Esophagus muscularis mucosa (tissue), 4 donors: Measurements from ENCODE around the gene MKRN2. TPM values are rescaled to one million over a fixed set of nuclear protein-coding genes. Genes with fewer than 3 reads are reported as not detected.

Source experiments
- DNase-seq: peaks from one replicate; pipeline ENCODE4 v3.0.0-alpha.2; 2017; ENCODE audit errors: extremely low spot score
- H3K27ac ChIP-seq, 4 donors: fragments of 200-600 bp; sonication (generic); replicated peaks in 1 of 4; 1 replicate in 3 of 4; 2 replicates in 1 of 4; pipeline ENCODE4 v1.5.1; 2016 to 2019; ENCODE audit warnings: mild to moderate bottlenecking in 1 of 4
- H3K27me3 ChIP-seq, 4 donors: fragments of 200-600 bp; sonication (generic); one replicate each; pipeline versions ENCODE4 v1.5.1 to v1.6.0; 2016 to 2019
- H3K36me3 ChIP-seq, 4 donors: fragments of 200-600 bp; sonication (generic); one replicate each; pipeline ENCODE4 v1.5.1; 2016 to 2019
- H3K4me1 ChIP-seq, 4 donors: fragments of 200-600 bp; sonication (generic); one replicate each; pipeline ENCODE4 v1.5.1; 2016 to 2019
- H3K4me3 ChIP-seq, 4 donors: fragments of 200-600 bp; sonication (generic); 1 replicate in 2 of 4; 2 replicates in 2 of 4; pipeline ENCODE4 v1.5.1; 2016 to 2019; ENCODE audit warnings: mild to moderate bottlenecking in 4 of 4, moderate library complexity in 1 of 4
- H3K9me3 ChIP-seq, 4 donors: fragments of 200-600 bp; sonication (generic); 1 replicate in 3 of 4; 2 replicates in 1 of 4; pipeline ENCODE4 v1.5.1; 2016 to 2019
- CTCF ChIP-seq, 3 experiments: fragments of 200-600 bp in 2 of 3; fragments of 450-650 bp in 1 of 3; sonication (generic) in 2 of 3; IDR thresholded peaks; one replicate each; pipeline ENCODE4 v1.5.1; 2017 to 2019; ENCODE audit warnings: antibody characterized with exemption in 3 of 3, mild to moderate bottlenecking in 2 of 3, moderate library complexity in 1 of 3
- EP300 ChIP-seq: sonication (generic); formaldehyde crosslinking; IDR thresholded peaks from one replicate; pipeline ENCODE4 v1.6.1; 2017; ENCODE audit warnings: antibody characterized with exemption
- POLR2A ChIP-seq: fragments of 450-650 bp; IDR thresholded peaks from one replicate; pipeline ENCODE4 v1.6.1; 2017; ENCODE audit warnings: antibody characterized with exemption, moderate library complexity, mild to moderate bottlenecking, low read depth
- POLR2AphosphoS5 ChIP-seq, 2 donors: sonication (generic); formaldehyde crosslinking; IDR thresholded peaks; one replicate each; pipeline ENCODE4 v1.6.1; 2017; ENCODE audit warnings: antibody characterized with exemption in 2 of 2
- WGBS: methylation state at CpG from one replicate; pipeline ENCODE4 v1.1.5; 2018; 5-methylcytosine and 5-hydroxymethylcytosine counted together
- intact Hi-C: fragments of 100-400 bp; cut with DNase I; formaldehyde crosslinking; loops from one replicate; pipeline ENCODE4 v1.15.1; 2023
- total RNA-seq, 4 donors: library from RNA; depleted of rRNA; stranded (reverse); fragments of >200 nt; gene quantifications; one replicate each; pipeline versions ENCODE4 v1.1.0 to v1.2.1, GENCODE V29; 2016

The MKRN2 gene
- total RNA-seq, 4 donors from 2014 or later = 29.5 to 55.1 (median 38.0) TPM

GRCh38 chr3:12521010-12521409, 35.9 kb upstream of the MKRN2 start:
- intact Hi-C loops = no loop called here
- Histone ChIP-seq H3K9me3 (no peaks in the 10 kb centered on the region), H3K27me3 (no peaks in the 10 kb centered on the region), H3K4me3 (no peak overlapping the region), H3K36me3 (peaks cover 0 to 54% (median 20%) of the 10 kb centered on the region in 4 donors), H3K27ac (no peak overlapping the region), H3K4me1 (no peaks in the 10 kb centered on the region)
- no peak for TF ChIP-seq POLR2AphosphoS5 (IDR thresholded peaks at IDR 0.05)
- TF ChIP-seq EP300 = no peak
- TF ChIP-seq POLR2A = no peak
- no peak for TF ChIP-seq CTCF (IDR thresholded peaks at IDR 0.05)
- no peak for DNase-seq
- WGBS = 97% methylated on average over 2 of the region's 2 CpGs

GRCh38 chr3:12522721-12523120, 34.2 kb upstream of the MKRN2 start:
- H3K9me3 ChIP-seq = no peaks in the 10 kb centered on the region
- H3K27ac ChIP-seq = no peak overlapping the region
- no peak for TF ChIP-seq CTCF (IDR thresholded peaks at IDR 0.05)
- TF ChIP-seq POLR2A = no peak
- no peak for TF ChIP-seq POLR2AphosphoS5 (IDR thresholded peaks at IDR 0.05)
- no peak for TF ChIP-seq EP300
- DNase-seq = no peak
- no peaks in the 10 kb centered on the region for H3K27me3 ChIP-seq
- no peaks in the 10 kb centered on the region for H3K4me1 ChIP-seq
- H3K36me3 ChIP-seq = peaks cover 0 to 67% (median 27%) of the 10 kb centered on the region in 4 donors
- intact Hi-C loops = no loop called here
- no peak overlapping the region for H3K4me3 ChIP-seq
- 100% methylated on average over 1 of the region's 1 CpG for WGBS

- intact Hi-C loops = no loop called here
- H3K4me1 ChIP-seq = no peaks in the 10 kb centered on the region
- 89% methylated on average over 3 of the region's 3 CpGs for WGBS
- no peaks in the 10 kb centered on the region for H3K9me3 ChIP-seq
- DNase-seq = no peak
- H3K4me3 ChIP-seq = no peak overlapping the region
- no peaks in the 10 kb centered on the region for H3K27me3 ChIP-seq
- H3K27ac ChIP-seq = no peak overlapping the region
- peaks cover 19 to 81% (median 39%) of the 10 kb centered on the region in 4 donors for H3K36me3 ChIP-seq
- no peak for TF ChIP-seq POLR2AphosphoS5 (IDR thresholded peaks at IDR 0.05)
- no peak for TF ChIP-seq EP300
- no peak for TF ChIP-seq POLR2A
- no peak for TF ChIP-seq CTCF (IDR thresholded peaks at IDR 0.05)
These were observed 29.1 kb upstream of the MKRN2 start for GRCh38 chr3:12527757-12528143.

GRCh38 chr3:12532182-12532581, 24.7 kb upstream of the MKRN2 start:
- no peak overlapping the region for H3K27ac ChIP-seq
- DNase-seq = no peak
- H3K4me1 ChIP-seq = no peaks in the 10 kb centered on the region
- WGBS = 89% methylated on average over 5 of the region's 5 CpGs
- H3K4me3 ChIP-seq = no peak overlapping the region
- intact Hi-C loops = no loop called here
- peaks cover 26 to 55% (median 39%) of the 10 kb centered on the region in 4 donors for H3K36me3 ChIP-seq
- H3K9me3 ChIP-seq = no peaks in the 10 kb centered on the region
- no peaks in the 10 kb centered on the region for H3K27me3 ChIP-seq
- TF ChIP-seq POLR2A (no peak), CTCF (IDR thresholded peaks at IDR 0.05) (no peak)

- 77% methylated on average over 6 of the region's 6 CpGs for WGBS
- no peak for TF ChIP-seq POLR2A
- no peak for TF ChIP-seq POLR2AphosphoS5 (IDR thresholded peaks at IDR 0.05)
- no peak for TF ChIP-seq EP300
- no peak for TF ChIP-seq CTCF (IDR thresholded peaks at IDR 0.05)
- H3K27me3 ChIP-seq = no peaks in the 10 kb centered on the region
- no peaks in the 10 kb centered on the region for H3K4me1 ChIP-seq
- DNase-seq = no peak
- H3K36me3 ChIP-seq = peaks cover 13 to 36% (median 32%) of the 10 kb centered on the region in 4 donors
- intact Hi-C loops = no loop called here
- no peak overlapping the region for H3K27ac ChIP-seq
- H3K9me3 ChIP-seq = no peaks in the 10 kb centered on the region
- H3K4me3 ChIP-seq = no peak overlapping the region
These were observed 20.5 kb upstream of the MKRN2 start for GRCh38 chr3:12536423-12536822.
